Thoracic aorta (tissue), 2 donors: ENCODE measurements around the gene PRPH. TPM values are rescaled to one million over a fixed set of nuclear protein-coding genes. Genes with fewer than 3 reads are reported as not detected.

Experiments
- ATAC-seq: fragments of 150-250 bp; one replicate; pipeline ENCODE4 v1.8.0; 2017; ENCODE audit warnings: low read depth; ENCODE audit not compliant: insufficient number of reproducible peaks, low FRiP score
- DNase-seq: peaks from one replicate; pipeline ENCODE4 v3.0.0-alpha.2; 2020; ENCODE audit warnings: low spot score
- H3K27ac ChIP-seq, 2 donors: fragments of 200-600 bp; sonication (generic); 1 replicate in 1 of 2; 2 replicates in 1 of 2; pipeline ENCODE4 v1.5.1; 2016; ENCODE audit warnings: mild to moderate bottlenecking in 2 of 2, moderate library complexity in 2 of 2
- H3K27me3 ChIP-seq: fragments of 200-600 bp; sonication (generic); replicated peaks from 2 replicates; pipeline ENCODE4 v1.6.0; 2016; ENCODE audit warnings: mild to moderate bottlenecking; ENCODE audit not compliant: insufficient read depth
- H3K36me3 ChIP-seq: fragments of 200-600 bp; sonication (generic); one replicate; pipeline ENCODE4 v1.5.1; 2016
- H3K4me1 ChIP-seq, 2 donors: fragments of 200-600 bp; sonication (generic); 1 replicate in 1 of 2; 2 replicates in 1 of 2; pipeline versions ENCODE4 v1.5.1 to v1.6.0; 2016; ENCODE audit warnings: low read depth in 2 of 2, mild to moderate bottlenecking in 1 of 2; ENCODE audit not compliant: control insufficient read depth in 1 of 2
- H3K4me3 ChIP-seq: fragments of 200-600 bp; sonication (generic); 2 replicates; pipeline ENCODE4 v1.5.1; 2016; ENCODE audit warnings: mild to moderate bottlenecking
- H3K9me3 ChIP-seq: fragments of 200-600 bp; sonication (generic); 2 replicates; pipeline ENCODE4 v1.5.1; 2016
- CTCF ChIP-seq: fragments of 200-600 bp; sonication (generic); IDR thresholded peaks from one replicate; pipeline ENCODE4 v1.5.1; 2019; ENCODE audit warnings: antibody characterized with exemption
- total RNA-seq, 2 donors: library from RNA; depleted of rRNA; stranded (reverse); fragments of >200 nt; gene quantifications; one replicate each; pipeline versions ENCODE4 v1.1.0 to v1.2.3, GENCODE V29; 2016

The PRPH gene
- total RNA-seq, 2 donors from 2014 or later, result 2.5 TPM; not detected in 1

DNA sequence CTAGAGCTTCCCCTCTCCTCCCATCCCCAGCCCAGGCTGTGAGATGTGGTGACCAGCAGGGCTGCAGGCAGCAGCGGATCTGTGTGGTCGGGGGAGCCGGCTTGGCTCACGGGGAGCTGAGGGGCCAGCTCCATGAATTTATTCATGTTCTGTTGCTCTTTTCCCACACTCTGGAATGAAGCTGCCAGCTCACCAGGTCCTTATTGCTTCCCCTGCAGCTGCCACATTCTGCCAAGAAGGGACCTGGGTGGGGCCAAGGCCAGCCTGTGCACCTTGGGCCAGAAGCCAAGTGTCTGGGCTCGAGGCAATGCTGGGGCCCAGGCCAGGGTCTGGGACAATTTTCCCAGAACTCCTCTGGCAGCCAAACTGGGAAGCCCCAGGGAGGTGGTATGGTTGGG, 44.5 kb downstream of the PRPH start:
- Histone ChIP-seq H3K27ac (no peak overlapping the region), H3K27me3 (peaks cover 13% of the 10 kb centered on the region), H3K9me3 (no peaks in the 10 kb centered on the region), H3K4me1 (peaks cover 14 to 25% of the 10 kb centered on the region in 2 donors), H3K36me3 (no peaks in the 10 kb centered on the region), H3K4me3 (no peak overlapping the region)
- ATAC-seq (no peak), DNase-seq (no peak)
- no peak for TF ChIP-seq CTCF

GRCh38 chr12:49340095-49340870, 45.3 kb downstream of the PRPH start:
- peaks cover 13% of the 10 kb centered on the region for H3K27me3 ChIP-seq
- H3K27ac ChIP-seq, result no peak overlapping the region
- H3K4me3 ChIP-seq, result no peak overlapping the region
- DNase-seq (no peak), ATAC-seq (no peak)
- H3K9me3 ChIP-seq, result no peaks in the 10 kb centered on the region
- no peaks in the 10 kb centered on the region for H3K36me3 ChIP-seq
- peaks cover 18 to 30% of the 10 kb centered on the region in 2 donors for H3K4me1 ChIP-seq
- no peak for TF ChIP-seq CTCF

GRCh38 chr12:49340971-49341776, 46.2 kb downstream of the PRPH start:
- H3K36me3 ChIP-seq, result no peaks in the 10 kb centered on the region
- no peaks in the 10 kb centered on the region for H3K9me3 ChIP-seq
- ATAC-seq (no peak), DNase-seq (no peak)
- peaks cover 18% of the 10 kb centered on the region for H3K27me3 ChIP-seq
- no peak overlapping the region for H3K4me3 ChIP-seq
- H3K4me1 ChIP-seq, result peaks cover 25 to 38% of the 10 kb centered on the region in 2 donors
- no peak overlapping the region for H3K27ac ChIP-seq
- no peak for TF ChIP-seq CTCF

GRCh38 chr12:49341777-49342065, 46.8 kb downstream of the PRPH start:
- no peak for DNase-seq
- no peak for TF ChIP-seq CTCF
- ATAC-seq, result no peak
- Histone ChIP-seq H3K27me3 (peaks cover 17% of the 10 kb centered on the region), H3K36me3 (no peaks in the 10 kb centered on the region), H3K4me1 (peaks cover 31 to 41% of the 10 kb centered on the region in 2 donors), H3K27ac (no peak overlapping the region), H3K9me3 (no peaks in the 10 kb centered on the region), H3K4me3 (peak overlapping the region; percentile 62)

- no peak for ATAC-seq
- Histone ChIP-seq H3K4me3 (peak overlapping the region; percentile 62), H3K9me3 (no peaks in the 10 kb centered on the region), H3K4me1 (peaks cover 36 to 41% of the 10 kb centered on the region in 2 donors), H3K36me3 (no peaks in the 10 kb centered on the region), H3K27me3 (peaks cover 23% of the 10 kb centered on the region), H3K27ac (no peak overlapping the region)
- no peak for DNase-seq
- TF ChIP-seq CTCF, result peak; percentile 76
Measured at GRCh38 chr12:49342066-49342913, 47.3 kb downstream of the PRPH start.
